ENCODE results near the gene FKBP15.

- TF ChIP-seq CTCF (IDR thresholded peaks at IDR 0.05) (no peak), POLR2A (IDR thresholded peaks at IDR 0.05) (no peak)
These were observed 25.9 kb upstream of the FKBP15 start for GRCh38 chr9:113246928-113247327.

All from adrenal gland (tissue), 5 donors.